ENCODE results near the gene PPP1R12B. TPM values are rescaled to one million over a fixed set of nuclear protein-coding genes. Genes with fewer than 3 reads are reported as not detected.
A peak's percentile ranks its signal among the peaks of the same experiment; 100 is the strongest.

The PPP1R12B gene
- total RNA-seq, 1 donor from 2014 or later = 404 TPM

DNA sequence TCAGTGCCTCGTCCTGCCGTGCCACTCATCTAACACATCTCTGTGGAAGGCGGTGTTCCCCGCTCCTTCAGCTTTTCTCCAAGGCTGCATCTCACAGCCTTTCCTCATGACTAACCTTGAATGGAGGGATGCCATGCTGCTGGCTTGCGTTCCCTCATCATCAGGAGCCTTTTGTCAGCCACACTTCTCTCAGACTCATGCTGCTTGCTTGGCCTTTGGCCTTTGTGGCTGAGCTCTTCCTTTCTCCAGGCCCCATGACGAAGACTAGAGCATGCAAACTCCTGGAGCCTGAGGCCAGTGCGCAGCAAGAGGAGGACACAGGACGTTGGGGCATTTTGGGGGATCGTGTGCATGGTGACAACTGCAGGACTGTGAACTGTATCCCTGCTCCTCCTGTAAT, 291.0 kb downstream of the PPP1R12B start:
- TF ChIP-seq, protein P1, sequence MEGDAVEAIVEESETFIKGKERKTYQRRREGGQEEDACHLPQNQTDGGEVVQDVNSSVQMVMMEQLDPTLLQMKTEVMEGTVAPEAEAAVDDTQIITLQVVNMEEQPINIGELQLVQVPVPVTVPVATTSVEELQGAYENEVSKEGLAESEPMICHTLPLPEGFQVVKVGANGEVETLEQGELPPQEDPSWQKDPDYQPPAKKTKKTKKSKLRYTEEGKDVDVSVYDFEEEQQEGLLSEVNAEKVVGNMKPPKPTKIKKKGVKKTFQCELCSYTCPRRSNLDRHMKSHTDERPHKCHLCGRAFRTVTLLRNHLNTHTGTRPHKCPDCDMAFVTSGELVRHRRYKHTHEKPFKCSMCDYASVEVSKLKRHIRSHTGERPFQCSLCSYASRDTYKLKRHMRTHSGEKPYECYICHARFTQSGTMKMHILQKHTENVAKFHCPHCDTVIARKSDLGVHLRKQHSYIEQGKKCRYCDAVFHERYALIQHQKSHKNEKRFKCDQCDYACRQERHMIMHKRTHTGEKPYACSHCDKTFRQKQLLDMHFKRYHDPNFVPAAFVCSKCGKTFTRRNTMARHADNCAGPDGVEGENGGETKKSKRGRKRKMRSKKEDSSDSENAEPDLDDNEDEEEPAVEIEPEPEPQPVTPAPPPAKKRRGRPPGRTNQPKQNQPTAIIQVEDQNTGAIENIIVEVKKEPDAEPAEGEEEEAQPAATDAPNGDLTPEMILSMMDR (IDR thresholded peaks at IDR 0.05) = no peak
- intact Hi-C loops (cut with DNase I) = no loop called here
- Histone ChIP-seq H3K27me3 (peaks cover 22% of the 10 kb centered on the region), H3K9me3 (no peaks in the 10 kb centered on the region), H3K4me3 (no peak overlapping the region), H3K36me3 (no peaks in the 10 kb centered on the region), H3K27ac (no peak overlapping the region), H3K4me1 (peaks cover 11 to 15% of the 10 kb centered on the region in 2 donors)
- no peak for DNase-seq (ENCODE audit: low spot score in 2 of 2)

DNA sequence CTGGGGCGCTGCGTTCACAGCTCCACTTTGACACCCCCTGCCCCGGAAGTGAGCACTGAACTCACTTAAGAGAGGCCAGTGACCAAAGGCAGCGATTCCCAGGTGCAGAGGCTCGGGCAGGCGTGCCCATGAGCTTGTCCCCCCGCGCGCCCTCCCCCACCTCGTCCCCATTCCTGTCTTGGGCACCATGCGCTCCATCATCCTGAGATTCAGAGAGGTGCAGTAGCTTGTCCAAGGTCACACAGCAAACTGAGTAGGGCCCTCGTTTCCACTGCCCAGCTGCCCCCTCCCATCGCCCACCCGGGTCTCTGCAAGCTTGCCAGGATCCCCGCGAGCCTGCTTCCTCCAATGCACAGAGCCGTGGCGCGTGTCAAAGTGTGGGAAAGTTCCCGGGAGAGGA, 293.7 kb downstream of the PPP1R12B start:
- TF ChIP-seq, protein P1 (IDR thresholded peaks at IDR 0.05) = no peak
- peaks cover 11 to 15% of the 10 kb centered on the region in 2 donors for H3K4me1 ChIP-seq
- DNase-seq (ENCODE audit: low spot score in 2 of 2) = no peak
- H3K4me3 ChIP-seq = peak overlapping the region; percentile 55 to 64
- no peaks in the 10 kb centered on the region for H3K36me3 ChIP-seq
- no peak overlapping the region for H3K27ac ChIP-seq
- intact Hi-C loops (cut with DNase I) = no loop called here
- no peaks in the 10 kb centered on the region for H3K9me3 ChIP-seq
- peaks cover 22% of the 10 kb centered on the region for H3K27me3 ChIP-seq

Other genes with a start within 250 kb of the PPP1R12B start
- not detected for gene GPR37L1, start 225.8 kb upstream of the PPP1R12B start, total RNA-seq
- 38.5 TPM for gene ARL8A, start 204.0 kb upstream of the PPP1R12B start, total RNA-seq
- gene PTPN7, start 188.1 kb upstream of the PPP1R12B start, total RNA-seq = not detected
- 26.0 TPM for gene LGR6, start 154.9 kb upstream of the PPP1R12B start, total RNA-seq
- not detected for gene UBE2T, start 6.8 kb upstream of the PPP1R12B start, total RNA-seq